ENCODE data around the gene HOXB9. TPM values are rescaled to one million over a fixed set of nuclear protein-coding genes. Genes with fewer than 3 reads are reported as not detected.

The HOXB9 gene
- total and polyA plus RNA-seq, 9 of the 15 experiments (the other 6 are each of a cell fraction or from before 2014, with no cell fraction given) = 3.1 to 196 (median 77.6) TPM

DNA sequence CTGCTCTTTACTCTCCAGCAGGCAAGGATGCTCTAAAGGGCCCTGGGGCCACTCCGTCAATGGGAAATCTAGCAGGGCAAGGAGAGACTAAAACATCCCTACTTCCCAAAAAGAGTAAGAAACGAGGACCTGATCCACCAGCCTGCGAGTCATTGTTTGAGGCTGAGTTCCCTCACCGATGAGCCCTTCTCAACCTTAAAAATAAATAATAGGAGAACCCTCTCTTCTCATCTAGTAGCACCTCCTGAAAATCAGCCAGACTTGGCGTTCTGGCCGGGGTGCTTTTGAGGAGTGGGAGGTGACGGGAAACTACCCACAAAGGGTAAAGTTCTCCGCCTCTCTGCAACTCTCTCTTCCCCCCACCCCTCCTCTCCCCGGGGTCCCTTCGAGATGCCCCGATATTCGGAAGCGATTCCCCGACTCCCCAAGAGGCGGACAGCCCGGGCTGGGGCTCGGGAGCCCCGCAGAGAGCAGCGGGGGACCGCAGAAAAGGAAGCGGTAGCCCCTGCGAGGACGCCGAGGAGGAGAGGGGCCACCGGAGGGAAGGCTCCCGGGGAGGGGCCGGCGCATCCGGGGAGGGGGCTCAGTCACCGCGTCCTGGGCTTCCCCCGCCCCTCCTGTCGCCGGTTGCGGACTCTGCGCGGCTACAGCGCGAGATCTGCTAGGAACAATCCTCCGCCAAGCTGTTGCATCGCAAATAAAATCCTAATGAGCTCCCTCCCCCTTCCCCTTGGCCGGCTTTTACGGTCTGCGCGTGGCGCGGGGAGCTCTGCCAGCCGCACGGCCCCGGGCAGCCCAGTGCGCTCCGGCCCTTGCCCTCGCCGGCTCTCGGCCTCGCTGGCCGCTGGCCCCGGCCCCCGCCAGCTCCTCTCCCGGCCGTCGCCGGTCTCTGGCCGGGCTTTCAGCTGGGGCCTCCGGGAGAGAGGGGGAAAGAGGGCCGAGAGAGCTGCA lies 1.3 kb downstream of the HOXB9 start (continued):
- TF ChIP-seq CXXC5 (CRISPR knock-in tag; IDR thresholded peaks at IDR 0.05) = peak; percentile 25; the same call in 1 of the 2 replicates
- TF ChIP-seq HDGF (IDR thresholded peaks at IDR 0.05) = no peak
- no peak for TF ChIP-seq KLF10 (CRISPR knock-in tag; IDR thresholded peaks at IDR 0.05)
- TF ChIP-seq ZNF354B (CRISPR knock-in tag; IDR thresholded peaks at IDR 0.05) = no peak
- TF ChIP-seq HNRNPH1 (optimal IDR thresholded peaks at IDR 0.05; ENCODE audit: low read depth, low read length) = no peak
- TF ChIP-seq CAMTA2 (CRISPR knock-in tag; conservative IDR thresholded peaks at IDR 0.05) = no peak
- no peak for TF ChIP-seq ZNF699 (CRISPR knock-in tag; IDR thresholded peaks at IDR 0.05; ENCODE audit: insufficient replicate concordance)
- TF ChIP-seq HLTF (IDR thresholded peaks at IDR 0.05) = no peak
- no peak for TF ChIP-seq BDP1 (IDR thresholded peaks at IDR 0.05; ENCODE audit: insufficient read depth, insufficient read length)
- TF ChIP-seq LEF1 (IDR thresholded peaks at IDR 0.05) = no peak
- TF ChIP-seq RHOXF2B (CRISPR knock-in tag; conservative IDR thresholded peaks at IDR 0.05) = no peak
- TF ChIP-seq ZNF785 (CRISPR knock-in tag; IDR thresholded peaks at IDR 0.05) = no peak
- peak; percentile 59 for TF ChIP-seq RBM22 (IDR thresholded peaks at IDR 0.05; ENCODE audit: low read depth, low read length, poor library complexity, severe bottlenecking)
- no peak for TF ChIP-seq E2F3 (CRISPR knock-in tag; IDR thresholded peaks at IDR 0.05)
- no peak for TF ChIP-seq ESRRA (IDR thresholded peaks at IDR 0.05; ENCODE audit: borderline replicate concordance, low read depth)
- peak; percentile 91 for TF ChIP-seq PCBP1 (IDR thresholded peaks at IDR 0.05; ENCODE audit: low read depth, low read length, poor library complexity, severe bottlenecking)
- no peak for TF ChIP-seq ZBTB8A (IDR thresholded peaks at IDR 0.05; ENCODE audit: partially characterized antibody)
- TF ChIP-seq ZNF133 (CRISPR knock-in tag; IDR thresholded peaks at IDR 0.05) = no peak
- TF ChIP-seq, protein P1, sequence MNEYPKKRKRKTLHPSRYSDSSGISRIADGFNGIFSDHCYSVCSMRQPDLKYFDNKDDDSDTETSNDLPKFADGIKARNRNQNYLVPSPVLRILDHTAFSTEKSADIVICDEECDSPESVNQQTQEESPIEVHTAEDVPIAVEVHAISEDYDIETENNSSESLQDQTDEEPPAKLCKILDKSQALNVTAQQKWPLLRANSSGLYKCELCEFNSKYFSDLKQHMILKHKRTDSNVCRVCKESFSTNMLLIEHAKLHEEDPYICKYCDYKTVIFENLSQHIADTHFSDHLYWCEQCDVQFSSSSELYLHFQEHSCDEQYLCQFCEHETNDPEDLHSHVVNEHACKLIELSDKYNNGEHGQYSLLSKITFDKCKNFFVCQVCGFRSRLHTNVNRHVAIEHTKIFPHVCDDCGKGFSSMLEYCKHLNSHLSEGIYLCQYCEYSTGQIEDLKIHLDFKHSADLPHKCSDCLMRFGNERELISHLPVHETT (CRISPR knock-in tag; conservative IDR thresholded peaks at IDR 0.05 in 1 of 2, IDR thresholded peaks at IDR 0.05 in 1 of 2) = no peak
- no peak for TF ChIP-seq E2F4 (CRISPR knock-in tag; IDR thresholded peaks at IDR 0.05; ENCODE audit: low read depth)
- TF ChIP-seq ZNF551 (CRISPR knock-in tag; IDR thresholded peaks at IDR 0.05) = no peak
- no peak for TF ChIP-seq ARID3B (CRISPR knock-in tag; IDR thresholded peaks at IDR 0.05; ENCODE audit: borderline replicate concordance)
- no peak for TF ChIP-seq MBD2 (IDR thresholded peaks at IDR 0.05; ENCODE audit: borderline replicate concordance, low read depth)
- TF ChIP-seq, protein P2, sequence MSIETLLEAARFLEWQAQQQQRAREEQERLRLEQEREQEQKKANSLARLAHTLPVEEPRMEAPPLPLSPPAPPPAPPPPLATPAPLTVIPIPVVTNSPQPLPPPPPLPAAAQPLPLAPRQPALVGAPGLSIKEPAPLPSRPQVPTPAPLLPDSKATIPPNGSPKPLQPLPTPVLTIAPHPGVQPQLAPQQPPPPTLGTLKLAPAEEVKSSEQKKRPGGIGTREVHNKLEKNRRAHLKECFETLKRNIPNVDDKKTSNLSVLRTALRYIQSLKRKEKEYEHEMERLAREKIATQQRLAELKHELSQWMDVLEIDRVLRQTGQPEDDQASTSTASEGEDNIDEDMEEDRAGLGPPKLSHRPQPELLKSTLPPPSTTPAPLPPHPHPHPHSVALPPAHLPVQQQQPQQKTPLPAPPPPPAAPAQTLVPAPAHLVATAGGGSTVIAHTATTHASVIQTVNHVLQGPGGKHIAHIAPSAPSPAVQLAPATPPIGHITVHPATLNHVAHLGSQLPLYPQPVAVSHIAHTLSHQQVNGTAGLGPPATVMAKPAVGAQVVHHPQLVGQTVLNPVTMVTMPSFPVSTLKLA (conservative IDR thresholded peaks at IDR 0.05) = no peak

Measured in K562 (cell line).